Measurements from ENCODE around the gene PRPF19. TPM values are rescaled to one million over a fixed set of nuclear protein-coding genes. Genes with fewer than 3 reads are reported as not detected.

Gene PRPF19
- total and polyA plus RNA-seq, 2 experiments from 2014 or later: 17.0 to 58.8 TPM

GRCh38 chr11:60918251-60918938, 12.0 kb upstream of the PRPF19 start:
- Histone ChIP-seq H3K27me3 (no peaks in the 10 kb centered on the region), H3K4me1 (ENCODE audit: low read depth) (peaks cover 2% of the 10 kb centered on the region), H3K9me3 (ENCODE audit: low read depth) (no peaks in the 10 kb centered on the region), H3K36me3 (peaks cover 20% of the 10 kb centered on the region), H3K4me3 (no peak overlapping the region), H3K27ac (no peak overlapping the region)
- no peak for DNase-seq (ENCODE audit: low read depth in 1 of 2, low spot score in 1 of 2)
- TF ChIP-seq CTCF (IDR thresholded peaks at IDR 0.05; ENCODE audit: low read depth, low read length): no peak

DNA sequence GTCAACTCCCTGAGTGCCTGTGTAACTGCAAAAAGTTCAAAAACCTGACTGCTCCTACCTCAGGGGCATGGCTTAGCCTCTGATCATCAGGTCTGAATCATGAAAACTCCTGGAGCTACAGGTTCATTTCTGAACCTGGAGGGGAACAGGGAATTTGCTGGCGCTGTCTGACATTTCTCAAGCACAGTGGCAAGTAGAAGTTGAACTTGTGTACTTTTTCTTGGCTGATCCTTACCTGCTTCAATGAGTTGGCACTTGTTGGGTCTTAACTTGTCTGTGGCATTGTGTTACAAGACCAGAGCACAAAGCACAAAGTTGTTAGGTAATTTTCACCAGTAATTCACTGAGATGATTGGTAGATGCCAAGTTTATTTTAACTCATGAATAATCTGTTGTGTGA, 10.9 kb upstream of the PRPF19 start:
- Histone ChIP-seq H3K36me3 (peaks cover 20% of the 10 kb centered on the region), H3K9me3 (ENCODE audit: low read depth) (no peaks in the 10 kb centered on the region), H3K27me3 (no peaks in the 10 kb centered on the region), H3K4me3 (no peak overlapping the region), H3K27ac (no peak overlapping the region), H3K4me1 (ENCODE audit: low read depth) (peaks cover 5% of the 10 kb centered on the region)
- TF ChIP-seq CTCF (IDR thresholded peaks at IDR 0.05; ENCODE audit: low read depth, low read length): no peak
- no peak for DNase-seq (ENCODE audit: low read depth in 1 of 2, low spot score in 1 of 2)

GRCh38 chr11:60916669-60917206, 10.4 kb upstream of the PRPF19 start:
- H3K9me3 ChIP-seq (ENCODE audit: low read depth): no peaks in the 10 kb centered on the region
- H3K4me3 ChIP-seq: no peak overlapping the region
- peaks cover 5% of the 10 kb centered on the region for H3K4me1 ChIP-seq (ENCODE audit: low read depth)
- H3K36me3 ChIP-seq: peaks cover 18% of the 10 kb centered on the region
- no peaks in the 10 kb centered on the region for H3K27me3 ChIP-seq
- no peak for DNase-seq (ENCODE audit: low read depth in 1 of 2, low spot score in 1 of 2)
- no peak for TF ChIP-seq CTCF (IDR thresholded peaks at IDR 0.05; ENCODE audit: low read depth, low read length)
- no peak overlapping the region for H3K27ac ChIP-seq

- H3K9me3 ChIP-seq (ENCODE audit: low read depth): no peaks in the 10 kb centered on the region
- H3K27ac ChIP-seq: no peak overlapping the region
- peak; percentile 38 for TF ChIP-seq CTCF (IDR thresholded peaks at IDR 0.05; ENCODE audit: low read depth, low read length)
- H3K27me3 ChIP-seq: no peaks in the 10 kb centered on the region
- peaks cover 4% of the 10 kb centered on the region for H3K36me3 ChIP-seq
- peak overlapping the region; percentile 43 for H3K4me3 ChIP-seq
- peaks cover 5% of the 10 kb centered on the region for H3K4me1 ChIP-seq (ENCODE audit: low read depth)
- DNase-seq (ENCODE audit: low read depth in 1 of 2, low spot score in 1 of 2): peak; percentile 56 to 64
Observed at GRCh38 chr11:60915248-60915914, 9.0 kb upstream of the PRPF19 start.

GRCh38 chr11:60914633-60915247, 8.4 kb upstream of the PRPF19 start:
- no peak for TF ChIP-seq CTCF (IDR thresholded peaks at IDR 0.05; ENCODE audit: low read depth, low read length)
- H3K27me3 ChIP-seq: no peaks in the 10 kb centered on the region
- H3K4me1 ChIP-seq (ENCODE audit: low read depth): peaks cover 5% of the 10 kb centered on the region
- peak; percentile 16 to 33 for DNase-seq (ENCODE audit: low read depth in 1 of 2, low spot score in 1 of 2)
- peak overlapping the region; percentile 43 for H3K4me3 ChIP-seq
- H3K27ac ChIP-seq: no peak overlapping the region
- H3K36me3 ChIP-seq: no peaks in the 10 kb centered on the region
- H3K9me3 ChIP-seq (ENCODE audit: low read depth): no peaks in the 10 kb centered on the region
